SK-N-SH treated with all-trans-retinoic acid at 6 μM for 48 hours (cell line): Measurements from ENCODE around the gene CD1E.
"Not testable (repeated sequence)": the region's sequence is repeated elsewhere in the genome, so short reads cannot be mapped to it uniquely, and the experiment has no call there.

Experiments
- RARB ChIP-seq: fragments of 250-450 bp; sonication (Bioruptor Pico); IDR thresholded peaks from 2 replicates; pipeline ENCODE4 v1.8.0; 2021; ENCODE audit warnings: mild to moderate bottlenecking, moderate library complexity
- TF ChIP-seq, protein P1 (sequence below): fragments of 250-450 bp; sonication (Bioruptor Pico); IDR thresholded peaks from 2 replicates; pipeline ENCODE4 v1.5.0; 2020; ENCODE audit warnings: mild to moderate bottlenecking, moderate library complexity

DNA sequence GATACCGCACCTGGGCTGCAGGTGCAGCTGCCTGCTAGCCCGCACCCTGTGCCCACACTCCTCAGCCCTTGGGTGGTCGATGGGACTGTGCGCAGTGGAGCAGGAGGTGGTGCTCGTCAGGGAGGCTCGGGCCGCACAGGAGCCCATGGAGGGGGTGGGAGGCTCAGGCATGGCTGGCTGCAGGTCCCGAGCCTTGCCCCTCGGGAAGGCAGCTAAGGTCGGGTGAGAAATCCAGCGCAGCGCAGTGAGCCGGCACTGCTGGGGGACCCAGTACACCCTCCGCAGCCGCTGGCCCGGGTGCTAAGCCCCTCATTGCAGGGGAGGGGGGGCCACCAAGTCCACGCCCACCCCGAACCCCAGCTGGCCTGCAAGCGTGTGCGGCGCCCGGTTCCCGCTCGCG is 20.4 kb downstream of the CD1E start:
- TF ChIP-seq RARB (CRISPR knock-in tag): not testable (repeated sequence)
- TF ChIP-seq, protein P1, sequence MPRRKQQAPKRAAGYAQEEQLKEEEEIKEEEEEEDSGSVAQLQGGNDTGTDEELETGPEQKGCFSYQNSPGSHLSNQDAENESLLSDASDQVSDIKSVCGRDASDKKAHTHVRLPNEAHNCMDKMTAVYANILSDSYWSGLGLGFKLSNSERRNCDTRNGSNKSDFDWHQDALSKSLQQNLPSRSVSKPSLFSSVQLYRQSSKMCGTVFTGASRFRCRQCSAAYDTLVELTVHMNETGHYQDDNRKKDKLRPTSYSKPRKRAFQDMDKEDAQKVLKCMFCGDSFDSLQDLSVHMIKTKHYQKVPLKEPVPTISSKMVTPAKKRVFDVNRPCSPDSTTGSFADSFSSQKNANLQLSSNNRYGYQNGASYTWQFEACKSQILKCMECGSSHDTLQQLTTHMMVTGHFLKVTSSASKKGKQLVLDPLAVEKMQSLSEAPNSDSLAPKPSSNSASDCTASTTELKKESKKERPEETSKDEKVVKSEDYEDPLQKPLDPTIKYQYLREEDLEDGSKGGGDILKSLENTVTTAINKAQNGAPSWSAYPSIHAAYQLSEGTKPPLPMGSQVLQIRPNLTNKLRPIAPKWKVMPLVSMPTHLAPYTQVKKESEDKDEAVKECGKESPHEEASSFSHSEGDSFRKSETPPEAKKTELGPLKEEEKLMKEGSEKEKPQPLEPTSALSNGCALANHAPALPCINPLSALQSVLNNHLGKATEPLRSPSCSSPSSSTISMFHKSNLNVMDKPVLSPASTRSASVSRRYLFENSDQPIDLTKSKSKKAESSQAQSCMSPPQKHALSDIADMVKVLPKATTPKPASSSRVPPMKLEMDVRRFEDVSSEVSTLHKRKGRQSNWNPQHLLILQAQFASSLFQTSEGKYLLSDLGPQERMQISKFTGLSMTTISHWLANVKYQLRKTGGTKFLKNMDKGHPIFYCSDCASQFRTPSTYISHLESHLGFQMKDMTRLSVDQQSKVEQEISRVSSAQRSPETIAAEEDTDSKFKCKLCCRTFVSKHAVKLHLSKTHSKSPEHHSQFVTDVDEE (CRISPR knock-in tag): not testable (repeated sequence)
